SU-DHL-6 (cell line): Measurements from ENCODE around the gene C9orf40.

Experiments
- H2AFZ ChIP-seq: fragments of 200-600 bp; sonication (generic); 2 replicates; pipeline ENCODE4 v1.6.1; 2014; ENCODE audit warnings: low read depth, mild to moderate bottlenecking, moderate library complexity, mixed read lengths, antibody characterized with exemption, low read length; ENCODE audit not compliant: severe bottlenecking
- H3F3A ChIP-seq: fragments of 200-600 bp; shearing (Covaris generic); 2 replicates; pipeline ENCODE4 v1.6.0; 2016; ENCODE audit warnings: antibody characterized with exemption, mild to moderate bottlenecking; ENCODE audit not compliant: insufficient read depth
- H3K27ac ChIP-seq: fragments of 200-600 bp; sonication (generic); 2 replicates; pipeline ENCODE4 v1.5.1; 2016; ENCODE audit warnings: low read depth, mild to moderate bottlenecking, low read length, moderate library complexity, mixed read lengths
- H3K27me3 ChIP-seq: fragments of 200-600 bp; sonication (generic), shearing (Covaris generic); 2 replicates; pipeline ENCODE4 v1.6.0; 2014; ENCODE audit warnings: mild to moderate bottlenecking, low read length
- H3K36me3 ChIP-seq: fragments of 200-600 bp; sonication (generic); 2 replicates; pipeline ENCODE4 v1.6.1; 2014; ENCODE audit warnings: mild to moderate bottlenecking, low read length, mixed read lengths
- H3K4me2 ChIP-seq: fragments of 300-600, 200-600 bp; shearing (Covaris generic), sonication (generic); 2 replicates; pipeline ENCODE4 v1.6.0; 2014; ENCODE audit warnings: low read length, low read depth, mild to moderate bottlenecking; ENCODE audit not compliant: poor library complexity, severe bottlenecking
- H3K4me3 ChIP-seq: fragments of 200-600 bp; sonication (generic); 2 replicates; pipeline ENCODE4 v1.5.1; 2014; ENCODE audit warnings: antibody characterized with exemption, low read length, mild to moderate bottlenecking, mixed read lengths; ENCODE audit not compliant: insufficient read depth, poor library complexity, severe bottlenecking
- H3K79me2 ChIP-seq: fragments of 200-600 bp; sonication (generic); 2 replicates; pipeline ENCODE4 v1.6.1; 2014; ENCODE audit warnings: mild to moderate bottlenecking, low read length, moderate library complexity; ENCODE audit not compliant: insufficient read depth
- H3K9ac ChIP-seq: fragments of 200-600 bp; sonication (generic); 2 replicates; pipeline ENCODE4 v1.7.0; 2014; ENCODE audit warnings: mild to moderate bottlenecking, low read length
- H3K9me2 ChIP-seq: fragments of 200-600 bp; sonication (generic); replicated peaks from 2 replicates; pipeline ENCODE4 v1.6.1; 2014; ENCODE audit warnings: low read length; ENCODE audit not compliant: insufficient read depth
- H3K9me3 ChIP-seq: fragments of 200-600 bp; sonication (generic); 2 replicates; pipeline ENCODE4 v1.6.1; 2014; ENCODE audit warnings: low read length, mixed read lengths; ENCODE audit not compliant: insufficient read depth
- H4K20me1 ChIP-seq: fragments of 200-600 bp; sonication (generic); 2 replicates; pipeline ENCODE4 v1.6.1; 2014; ENCODE audit warnings: low read depth, mild to moderate bottlenecking, antibody characterized with exemption, low read length, moderate library complexity, mixed read lengths
- EZH2phosphoT487 ChIP-seq: fragments of 200-600 bp; sonication (generic), shearing (Covaris generic); conservative IDR thresholded peaks from 2 replicates; pipeline ENCODE4 v1.6.1; 2018; ENCODE audit warnings: mild to moderate bottlenecking, antibody characterized with exemption, low read length, moderate library complexity, mixed read lengths
- TF ChIP-seq, protein P1 (sequence below): fragments of 200-600 bp; sonication (generic); IDR thresholded peaks from one replicate; pipeline ENCODE4 v1.5.1; 2017; ENCODE audit warnings: antibody characterized with exemption, mild to moderate bottlenecking, low read length, moderate library complexity; ENCODE audit not compliant: insufficient read depth, poor library complexity, severe bottlenecking

C9orf40 gene

DNA sequence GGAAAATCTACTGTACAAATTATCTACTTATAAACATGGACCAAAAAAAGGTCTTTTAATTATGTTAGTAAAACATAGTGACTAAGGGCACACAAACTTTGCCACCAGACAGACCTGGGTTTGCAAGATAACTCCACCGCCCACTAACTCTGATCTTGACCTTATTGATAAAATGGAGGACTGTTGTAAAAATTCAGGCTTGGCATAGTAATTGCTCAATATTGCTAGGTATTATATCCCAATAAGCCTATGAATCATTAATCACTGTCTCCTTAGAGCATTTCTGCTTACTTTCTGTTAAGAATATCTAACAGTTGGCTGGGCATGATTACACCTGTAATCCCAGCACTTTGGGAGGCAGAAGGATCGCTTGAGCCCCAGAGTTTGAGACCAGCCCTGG is 3.8 kb downstream of the C9orf40 start:
- H3K4me3 ChIP-seq = no peak overlapping the region
- no peak overlapping the region for H3K9ac ChIP-seq
- H3K27ac ChIP-seq = no peak overlapping the region
- no peaks in the 10 kb centered on the region for H3K9me2 ChIP-seq
- H3K4me2 ChIP-seq = peak overlapping the region; percentile 83
- peaks cover 37% of the 10 kb centered on the region for H3K79me2 ChIP-seq
- no peak overlapping the region for H2AFZ ChIP-seq
- peaks cover 19% of the 10 kb centered on the region; the same call in 1 of the 2 replicates for H3K36me3 ChIP-seq
- H3F3A ChIP-seq = peaks cover 41% of the 10 kb centered on the region; the same call in 1 of the 2 replicates
- no peak for TF ChIP-seq EZH2phosphoT487
- TF ChIP-seq, protein P1, sequence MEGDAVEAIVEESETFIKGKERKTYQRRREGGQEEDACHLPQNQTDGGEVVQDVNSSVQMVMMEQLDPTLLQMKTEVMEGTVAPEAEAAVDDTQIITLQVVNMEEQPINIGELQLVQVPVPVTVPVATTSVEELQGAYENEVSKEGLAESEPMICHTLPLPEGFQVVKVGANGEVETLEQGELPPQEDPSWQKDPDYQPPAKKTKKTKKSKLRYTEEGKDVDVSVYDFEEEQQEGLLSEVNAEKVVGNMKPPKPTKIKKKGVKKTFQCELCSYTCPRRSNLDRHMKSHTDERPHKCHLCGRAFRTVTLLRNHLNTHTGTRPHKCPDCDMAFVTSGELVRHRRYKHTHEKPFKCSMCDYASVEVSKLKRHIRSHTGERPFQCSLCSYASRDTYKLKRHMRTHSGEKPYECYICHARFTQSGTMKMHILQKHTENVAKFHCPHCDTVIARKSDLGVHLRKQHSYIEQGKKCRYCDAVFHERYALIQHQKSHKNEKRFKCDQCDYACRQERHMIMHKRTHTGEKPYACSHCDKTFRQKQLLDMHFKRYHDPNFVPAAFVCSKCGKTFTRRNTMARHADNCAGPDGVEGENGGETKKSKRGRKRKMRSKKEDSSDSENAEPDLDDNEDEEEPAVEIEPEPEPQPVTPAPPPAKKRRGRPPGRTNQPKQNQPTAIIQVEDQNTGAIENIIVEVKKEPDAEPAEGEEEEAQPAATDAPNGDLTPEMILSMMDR = no peak
- H3K9me3 ChIP-seq = no peaks in the 10 kb centered on the region
- H4K20me1 ChIP-seq = peaks cover 4% of the 10 kb centered on the region; the same call in 1 of the 2 replicates
- no peaks in the 10 kb centered on the region for H3K27me3 ChIP-seq

DNA sequence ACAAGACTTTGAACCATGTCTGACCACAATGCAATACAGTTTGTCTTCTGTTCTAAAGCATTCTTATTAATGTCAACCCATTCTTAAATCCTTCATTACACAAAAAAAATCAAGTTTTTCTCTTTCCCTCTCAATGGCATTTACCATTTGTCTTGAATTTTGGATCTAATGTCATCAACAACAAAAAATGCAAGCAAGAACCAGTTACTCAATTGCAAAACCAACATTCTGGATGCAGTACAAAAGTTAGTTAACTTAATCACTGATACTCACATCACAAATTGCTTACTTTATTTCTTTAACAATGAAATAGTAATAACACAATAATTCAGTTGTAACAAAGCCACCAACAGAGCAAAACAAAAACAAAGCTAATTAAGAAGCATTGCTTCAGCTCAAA is 6.0 kb downstream of the C9orf40 start:
- peaks cover 34% of the 10 kb centered on the region for H3K79me2 ChIP-seq
- no peak overlapping the region for H3K27ac ChIP-seq
- H3K4me3 ChIP-seq = no peak overlapping the region
- no peak overlapping the region for H2AFZ ChIP-seq
- peaks cover 19% of the 10 kb centered on the region; the same call in 1 of the 2 replicates for H3K36me3 ChIP-seq
- H3K27me3 ChIP-seq = no peaks in the 10 kb centered on the region
- no peak overlapping the region for H3K4me2 ChIP-seq
- H3K9ac ChIP-seq = no peak overlapping the region
- no peaks in the 10 kb centered on the region for H3K9me3 ChIP-seq
- no peaks in the 10 kb centered on the region for H3K9me2 ChIP-seq
- TF ChIP-seq, protein P1 = no peak
- no peak for TF ChIP-seq EZH2phosphoT487
- peaks cover 30% of the 10 kb centered on the region; the same call in 1 of the 2 replicates for H3F3A ChIP-seq
- H4K20me1 ChIP-seq = peaks cover 4% of the 10 kb centered on the region; the same call in 1 of the 2 replicates

DNA sequence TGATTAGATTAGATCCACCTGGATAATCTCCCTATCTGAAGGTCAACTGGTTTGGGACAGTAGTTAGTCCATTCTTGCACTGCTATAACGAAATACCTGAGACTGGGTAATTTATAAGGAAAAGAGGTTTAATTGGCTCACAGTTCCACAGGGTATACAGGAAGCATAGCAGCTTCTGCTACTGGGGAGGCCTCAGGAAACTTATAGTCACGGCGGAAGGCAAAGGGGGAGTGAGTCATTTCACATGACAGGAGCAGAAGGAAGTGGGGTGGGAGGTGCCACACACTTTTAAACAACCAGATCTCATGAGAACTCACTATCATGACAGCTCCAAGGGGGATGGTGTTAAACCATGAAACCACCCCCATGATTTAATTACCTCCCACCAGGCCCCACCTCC is 9.9 kb downstream of the C9orf40 start:
- no peaks in the 10 kb centered on the region for H4K20me1 ChIP-seq
- H3K4me2 ChIP-seq = no peak overlapping the region
- H3K4me3 ChIP-seq = no peak overlapping the region
- peaks cover 21% of the 10 kb centered on the region; the same call in 1 of the 2 replicates for H3F3A ChIP-seq
- H3K36me3 ChIP-seq = peaks cover 8% of the 10 kb centered on the region; the same call in 1 of the 2 replicates
- no peak overlapping the region for H3K27ac ChIP-seq
- H3K9me2 ChIP-seq = no peaks in the 10 kb centered on the region
- no peak overlapping the region for H2AFZ ChIP-seq
- no peak for TF ChIP-seq EZH2phosphoT487
- no peaks in the 10 kb centered on the region for H3K79me2 ChIP-seq
- H3K9ac ChIP-seq = no peak overlapping the region
- H3K9me3 ChIP-seq = no peaks in the 10 kb centered on the region
- H3K27me3 ChIP-seq = no peaks in the 10 kb centered on the region

DNA sequence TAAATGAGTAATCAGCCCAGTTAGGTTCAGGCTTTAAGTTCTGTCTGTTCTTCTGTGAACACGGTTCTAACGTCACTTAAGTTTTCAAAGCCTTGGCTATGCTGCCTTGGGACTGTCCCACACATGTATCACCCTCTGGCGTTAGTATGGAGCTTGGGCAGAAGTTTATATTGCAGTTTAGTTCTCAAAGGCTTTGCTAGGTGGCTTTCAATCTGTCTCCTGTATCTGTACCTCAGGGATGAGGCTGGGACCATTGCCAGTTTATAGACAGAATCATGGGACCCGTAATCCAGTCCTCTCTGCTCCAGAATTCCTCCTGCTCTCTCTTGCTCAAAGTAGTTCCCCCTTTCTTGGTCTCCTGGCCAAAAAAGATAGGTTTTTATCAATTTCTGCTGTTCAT is 12.1 kb downstream of the C9orf40 start:
- H3K4me3 ChIP-seq = no peak overlapping the region
- no peaks in the 10 kb centered on the region for H3K9me3 ChIP-seq
- no peak overlapping the region for H3K27ac ChIP-seq
- no peak overlapping the region for H2AFZ ChIP-seq
- no peaks in the 10 kb centered on the region for H3K36me3 ChIP-seq
- H3F3A ChIP-seq = peaks cover 2% of the 10 kb centered on the region; the same call in 1 of the 2 replicates
- H3K79me2 ChIP-seq = no peaks in the 10 kb centered on the region
- no peaks in the 10 kb centered on the region for H4K20me1 ChIP-seq
- TF ChIP-seq, protein P1 = no peak
- TF ChIP-seq EZH2phosphoT487 = no peak
- no peak overlapping the region for H3K4me2 ChIP-seq
- no peak overlapping the region for H3K9ac ChIP-seq
- H3K9me2 ChIP-seq = no peaks in the 10 kb centered on the region
- H3K27me3 ChIP-seq = no peaks in the 10 kb centered on the region
